ENCODE data around the gene HIPK3. TPM values are rescaled to one million over a fixed set of nuclear protein-coding genes. Genes with fewer than 3 reads are reported as not detected.

The HIPK3 gene
- total and polyA plus RNA-seq, 2 donors from 2014 or later = 17.3 to 162 TPM

DNA sequence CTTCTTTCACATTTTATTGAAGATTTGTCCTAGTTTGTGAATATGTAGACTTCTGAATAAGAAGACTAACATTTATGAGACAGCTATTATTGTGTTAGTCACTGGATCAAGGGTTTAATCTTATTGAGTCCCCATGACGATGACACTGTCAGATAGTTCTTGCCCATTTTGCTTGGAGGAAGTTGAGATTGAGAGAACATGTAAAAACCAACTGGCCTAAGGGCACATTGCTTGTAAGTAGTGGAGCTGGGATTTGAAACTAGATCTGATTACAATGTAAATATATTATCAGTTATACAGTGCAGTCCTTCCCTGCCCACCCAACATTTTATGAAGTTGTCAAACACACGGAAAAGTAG lies 134.7 kb downstream of the HIPK3 start:
- DNase-seq (no peak), FAIRE-seq (no peak)
- H3K4me1 ChIP-seq (ENCODE audit: control insufficient read depth in 2 of 3, insufficient read depth in 2 of 3, low read depth in 1 of 3, low read length in 3 of 3) = no peaks in the 10 kb centered on the region
- no peak for TF ChIP-seq CTCF (IDR thresholded peaks at IDR 0.05; ENCODE audit: borderline replicate concordance, extremely low read depth, insufficient read depth)
- no peaks in the 10 kb centered on the region for H3K9me3 ChIP-seq (ENCODE audit: control insufficient read depth in 2 of 3, insufficient read depth in 1 of 3, low read length in 3 of 3)
- H3K36me3 ChIP-seq (ENCODE audit: control insufficient read depth in 2 of 3, insufficient read depth in 3 of 3, low read length in 3 of 3) = no peaks in the 10 kb centered on the region
- no peaks in the 10 kb centered on the region for H3K27me3 ChIP-seq (ENCODE audit: control insufficient read depth, insufficient read depth, low read length)
- no peak overlapping the region for H3K4me3 ChIP-seq (ENCODE audit: low read length in 3 of 3)
- H3K27ac ChIP-seq (ENCODE audit: low read depth in 2 of 2, low read length in 2 of 2) = no peak overlapping the region
- H3K9ac ChIP-seq (ENCODE audit: low read length in 3 of 3) = no peak overlapping the region
- intact Hi-C loops (cut with DNase I) = no loop called here

DNA sequence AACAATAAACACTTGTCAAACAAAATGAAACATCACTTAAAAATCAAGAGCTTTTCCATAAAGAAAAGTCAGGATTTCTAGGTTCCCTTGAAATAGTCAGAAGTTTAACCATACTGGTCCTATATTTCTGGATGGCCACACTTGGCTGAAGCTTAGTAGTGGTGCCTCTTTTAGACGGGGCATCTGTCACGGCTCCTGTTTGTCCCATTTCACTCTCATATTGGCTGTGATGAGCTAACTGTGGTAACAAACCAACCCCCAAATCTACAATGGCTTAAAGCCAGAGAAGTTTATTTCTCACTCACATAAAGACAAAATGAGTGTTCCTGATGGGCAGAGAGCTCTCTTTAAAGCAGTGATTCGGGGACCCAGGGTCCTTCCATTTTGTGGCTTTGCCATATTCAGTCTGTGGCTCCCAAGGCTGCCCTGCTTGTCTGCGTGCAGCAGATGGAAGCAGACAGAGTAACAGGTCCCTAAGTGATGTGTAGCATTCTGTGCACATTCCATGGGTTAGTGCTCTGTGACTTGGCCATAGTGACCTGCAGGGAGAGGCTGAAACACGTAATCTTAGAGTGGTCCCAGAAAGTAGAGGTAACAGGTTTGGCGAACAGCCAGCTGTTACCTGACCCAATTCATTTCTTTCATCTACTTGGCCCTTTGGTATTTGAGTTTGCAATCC lies 137.4 kb downstream of the HIPK3 start:
- intact Hi-C loops (cut with DNase I) = no loop called here
- no peak for FAIRE-seq

GRCh38 chr11:33396361-33396760 lies 139.2 kb downstream of the HIPK3 start:
- H3K27me3 ChIP-seq (ENCODE audit: control insufficient read depth, insufficient read depth, low read length) = no peaks in the 10 kb centered on the region
- FAIRE-seq = no peak
- H3K4me3 ChIP-seq (ENCODE audit: low read length in 3 of 3) = no peak overlapping the region
- H3K9me3 ChIP-seq (ENCODE audit: control insufficient read depth in 2 of 3, insufficient read depth in 1 of 3, low read length in 3 of 3) = no peaks in the 10 kb centered on the region
- no peak for TF ChIP-seq CTCF (IDR thresholded peaks at IDR 0.05; ENCODE audit: borderline replicate concordance, extremely low read depth, insufficient read depth)
- no peak for DNase-seq
- H3K27ac ChIP-seq (ENCODE audit: low read depth in 2 of 2, low read length in 2 of 2) = no peak overlapping the region
- intact Hi-C loops (cut with DNase I) = no loop called here
- no peak overlapping the region for H3K9ac ChIP-seq (ENCODE audit: low read length in 3 of 3)
- H3K4me1 ChIP-seq (ENCODE audit: control insufficient read depth in 2 of 3, insufficient read depth in 2 of 3, low read depth in 1 of 3, low read length in 3 of 3) = no peaks in the 10 kb centered on the region
- H3K36me3 ChIP-seq (ENCODE audit: control insufficient read depth in 2 of 3, insufficient read depth in 3 of 3, low read length in 3 of 3) = no peaks in the 10 kb centered on the region

More for the DNA sequence above, 137.4 kb downstream of the HIPK3 start:
- no peaks in the 10 kb centered on the region for H3K36me3 ChIP-seq (ENCODE audit: control insufficient read depth in 2 of 3, insufficient read depth in 3 of 3, low read length in 3 of 3)
- no peaks in the 10 kb centered on the region for H3K4me1 ChIP-seq (ENCODE audit: control insufficient read depth in 2 of 3, insufficient read depth in 2 of 3, low read depth in 1 of 3, low read length in 3 of 3)
- H3K27me3 ChIP-seq (ENCODE audit: control insufficient read depth, insufficient read depth, low read length) = no peaks in the 10 kb centered on the region
- H3K4me3 ChIP-seq (ENCODE audit: low read length in 3 of 3) = no peak overlapping the region
- DNase-seq = no peak
- no peak overlapping the region for H3K9ac ChIP-seq (ENCODE audit: low read length in 3 of 3)
- no peak for TF ChIP-seq CTCF (IDR thresholded peaks at IDR 0.05; ENCODE audit: borderline replicate concordance, extremely low read depth, insufficient read depth)
- H3K27ac ChIP-seq (ENCODE audit: low read depth in 2 of 2, low read length in 2 of 2) = no peak overlapping the region
- no peaks in the 10 kb centered on the region for H3K9me3 ChIP-seq (ENCODE audit: control insufficient read depth in 2 of 3, insufficient read depth in 1 of 3, low read length in 3 of 3)

DNA sequence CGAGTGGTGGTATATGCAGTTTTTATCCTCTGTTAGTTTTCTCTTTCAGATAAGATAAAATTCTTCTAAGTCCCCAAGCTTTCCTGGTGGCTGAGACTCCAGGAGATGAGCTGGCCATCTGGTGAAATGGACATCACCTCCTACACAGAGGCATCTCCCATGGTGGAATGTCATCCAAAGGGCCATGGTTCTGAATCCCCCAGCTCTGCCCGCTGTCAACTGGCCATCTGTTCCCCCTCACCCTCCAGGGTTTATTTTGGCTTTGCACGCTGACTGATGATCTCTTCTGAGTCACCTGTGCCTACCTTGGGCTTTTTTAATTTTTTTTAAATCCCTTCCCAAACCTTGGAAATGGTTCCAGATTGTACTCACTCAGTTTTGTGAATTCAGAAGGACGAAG lies 142.2 kb downstream of the HIPK3 start:
- no peak for FAIRE-seq

More for the DNA sequence above, 142.2 kb downstream of the HIPK3 start:
- intact Hi-C loops (cut with DNase I) = no loop called here
- no peak overlapping the region for H3K27ac ChIP-seq (ENCODE audit: low read depth in 2 of 2, low read length in 2 of 2)
- H3K4me1 ChIP-seq (ENCODE audit: control insufficient read depth in 2 of 3, insufficient read depth in 2 of 3, low read depth in 1 of 3, low read length in 3 of 3) = no peaks in the 10 kb centered on the region
- no peak for TF ChIP-seq CTCF (IDR thresholded peaks at IDR 0.05; ENCODE audit: borderline replicate concordance, extremely low read depth, insufficient read depth)
- no peaks in the 10 kb centered on the region for H3K27me3 ChIP-seq (ENCODE audit: control insufficient read depth, insufficient read depth, low read length)
- no peaks in the 10 kb centered on the region for H3K9me3 ChIP-seq (ENCODE audit: control insufficient read depth in 2 of 3, insufficient read depth in 1 of 3, low read length in 3 of 3)
- no peak overlapping the region for H3K9ac ChIP-seq (ENCODE audit: low read length in 3 of 3)
- H3K4me3 ChIP-seq (ENCODE audit: low read length in 3 of 3) = no peak overlapping the region
- no peak for DNase-seq
- no peaks in the 10 kb centered on the region for H3K36me3 ChIP-seq (ENCODE audit: control insufficient read depth in 2 of 3, insufficient read depth in 3 of 3, low read length in 3 of 3)
